ENCODE measurements around the gene GALM.
"Not testable (repeated sequence)": the region's sequence is repeated elsewhere in the genome, so short reads cannot be mapped to it uniquely, and the experiment has no call there.

GALM gene

GRCh38 chr2:38743672-38744398 is 77.9 kb downstream of the GALM start:
- DNase-seq = no peak

GRCh38 chr2:38744399-38744780 is 78.5 kb downstream of the GALM start:
- DNase-seq = no peak

GRCh38 chr2:38745267-38745666 is 79.4 kb downstream of the GALM start:
- no peak for DNase-seq

GRCh38 chr2:38747007-38747424 is 81.1 kb downstream of the GALM start:
- DNase-seq = no peak

- DNase-seq = no peak
These were observed 81.9 kb downstream of the GALM start for GRCh38 chr2:38747819-38748218.

GRCh38 chr2:38748391-38748790 is 82.5 kb downstream of the GALM start:
- DNase-seq = no peak

GRCh38 chr2:38748943-38749804 is 83.3 kb downstream of the GALM start:
- DNase-seq = no peak

GRCh38 chr2:38750011-38750890 is 84.3 kb downstream of the GALM start:
- peak; percentile 68 for DNase-seq

- DNase-seq = peak; percentile 98
These were observed 85.1 kb downstream of the GALM start, which contains the start of gene SRSF7 for GRCh38 chr2:38750891-38751595. TSS of gene SRSF7 (minus strand) at chr2:38751361. CDS start at chr2:38751256, 105 bp downstream.

GRCh38 chr2:38751596-38752410 is 85.9 kb downstream of the GALM start:
- DNase-seq = peak; percentile 40

GRCh38 chr2:38754049-38754448 is 88.1 kb downstream of the GALM start:
- no peak for DNase-seq

GRCh38 chr2:38754506-38754905 is 88.6 kb downstream of the GALM start:
- no peak for DNase-seq

GRCh38 chr2:38755891-38756290 is 90.0 kb downstream of the GALM start:
- DNase-seq = not testable (repeated sequence)

GRCh38 chr2:38763228-38763627 is 97.3 kb downstream of the GALM start:
- DNase-seq = no peak

- DNase-seq = no peak
These were observed 97.8 kb downstream of the GALM start for GRCh38 chr2:38763728-38764127.

- no peak for DNase-seq
These were observed 99.2 kb downstream of the GALM start for GRCh38 chr2:38765149-38765548.

GRCh38 chr2:38765551-38765950 is 99.6 kb downstream of the GALM start:
- DNase-seq = no peak

- DNase-seq = no peak
These were observed 105.7 kb downstream of the GALM start for GRCh38 chr2:38771632-38772031.

- DNase-seq = no peak
These were observed 109.4 kb downstream of the GALM start for GRCh38 chr2:38775097-38775920.

- DNase-seq = no peak
These were observed 110.0 kb downstream of the GALM start for GRCh38 chr2:38775921-38776225.

- no peak for DNase-seq
These were observed 110.6 kb downstream of the GALM start for GRCh38 chr2:38776531-38776930.

Data from DMS79 treated with DMSO at 0.1 percent for 48 hours (cell line).